Mammary epithelial cell (primary cell): ENCODE measurements around the gene KBTBD7.

Experiments used
- CTCF ChIP-seq, 2 donors: IDR thresholded peaks in 1 of 2; conservative IDR thresholded peaks in 1 of 2; 2 replicates each; pipeline ENCODE4 v1.5.1; 2011 to 2012; ENCODE audit warnings: inconsistent platforms in 2 of 2, low read length in 2 of 2, mild to moderate bottlenecking in 2 of 2, control low read depth in 1 of 2, low read depth in 1 of 2; ENCODE audit not compliant: insufficient read depth in 1 of 2; ENCODE audit errors: extremely low read depth in 1 of 2
- EZH2 ChIP-seq: IDR thresholded peaks from 2 replicates; pipeline ENCODE4 v1.6.1; 2012; ENCODE audit warnings: low read length, inconsistent platforms, borderline replicate concordance

DNA sequence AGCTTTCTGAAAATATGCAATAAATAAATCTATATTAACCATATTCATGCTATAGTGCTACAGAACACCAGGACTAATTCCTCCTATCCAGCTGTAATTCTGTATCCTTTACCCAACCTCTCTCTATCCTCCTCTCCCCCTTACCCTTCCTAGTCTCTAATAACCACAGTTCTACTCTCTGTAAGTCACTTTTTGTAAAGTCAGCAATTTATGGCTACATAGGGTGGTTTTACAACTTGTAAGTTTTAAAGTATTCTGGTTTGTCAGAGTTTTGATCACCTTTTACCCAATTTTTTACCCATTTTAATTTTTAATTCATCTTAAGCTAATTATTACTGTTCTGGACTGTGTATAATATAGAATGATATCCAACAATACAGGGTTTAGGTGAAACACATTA lies 35.0 kb upstream of the KBTBD7 start:
- TF ChIP-seq EZH2, result no peak
- no peak for TF ChIP-seq CTCF (conservative IDR thresholded peaks at IDR 0.05 in 1 of 2, IDR thresholded peaks at IDR 0.05 in 1 of 2; ENCODE audit: extremely low read depth in 1 of 2, insufficient read depth in 1 of 2, low read depth in 1 of 2, low read length in 2 of 2)
